ENCODE results near the gene PRDX5.

GRCh38 chr11:64361659-64362058 is 43.7 kb downstream of the PRDX5 start:
- TF ChIP-seq CTCF (conservative IDR thresholded peaks at IDR 0.05) (no peak), EZH2 (IDR thresholded peaks at IDR 0.05; ENCODE audit: low read depth) (no peak)

Data from PC-9 (cell line).